Muscle of back (tissue), 11 donors: ENCODE measurements around the gene MCRIP1. TPM values are rescaled to one million over a fixed set of nuclear protein-coding genes. Genes with fewer than 3 reads are reported as not detected.
"Not testable (repeated sequence)": the region's sequence is repeated elsewhere in the genome, so short reads cannot be mapped to it uniquely, and the experiment has no call there.

Experiments
- DNase-seq, 3 donors: peaks; one replicate each; pipeline versions ENCODE4 v3.0.0 to v3.0.0-alpha.2; 2013
- polyA plus RNA-seq, 10 donors: library from polyadenylated mRNA; unstranded; fragments of 120-200 nt; gene quantifications; one replicate each; pipeline ENCODE4 v1.2.1, GENCODE V29; 2013; ENCODE audit not compliant: insufficient read length in 10 of 10

MCRIP1 gene
- polyA plus RNA-seq, 10 donors = 67.2 to 139 (median 102) TPM

DNA sequence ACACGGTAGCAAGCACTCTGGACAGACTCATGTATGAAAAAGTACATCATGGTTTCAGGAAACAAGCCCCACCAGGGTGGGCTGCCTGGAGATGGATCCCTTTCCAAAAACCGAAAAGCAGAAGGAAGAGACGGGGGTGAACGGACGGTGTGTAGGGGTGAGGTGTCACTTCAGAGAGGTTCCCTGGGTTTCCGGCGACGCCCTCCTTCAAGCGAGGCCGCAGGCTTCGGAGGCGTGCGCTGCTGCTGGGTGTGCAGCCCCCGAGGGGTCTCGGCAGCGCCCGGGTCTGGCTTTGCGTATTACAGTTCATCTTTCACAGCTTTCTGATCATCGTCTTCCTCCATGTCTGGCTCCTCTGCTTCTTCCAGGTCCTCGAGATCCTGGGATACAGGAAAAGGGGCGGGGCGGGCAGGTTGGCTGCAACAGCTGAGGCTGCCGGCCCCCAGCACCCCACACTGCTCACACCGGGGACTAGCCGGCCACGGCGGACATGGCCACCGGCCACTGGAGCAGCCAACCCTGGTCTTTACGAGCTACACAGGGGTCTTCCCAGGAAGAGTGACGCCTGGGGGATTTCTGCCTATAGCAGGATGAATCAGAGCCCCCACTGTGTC is 10.7 kb upstream of the MCRIP1 start:
- DNase-seq = no peak

DNA sequence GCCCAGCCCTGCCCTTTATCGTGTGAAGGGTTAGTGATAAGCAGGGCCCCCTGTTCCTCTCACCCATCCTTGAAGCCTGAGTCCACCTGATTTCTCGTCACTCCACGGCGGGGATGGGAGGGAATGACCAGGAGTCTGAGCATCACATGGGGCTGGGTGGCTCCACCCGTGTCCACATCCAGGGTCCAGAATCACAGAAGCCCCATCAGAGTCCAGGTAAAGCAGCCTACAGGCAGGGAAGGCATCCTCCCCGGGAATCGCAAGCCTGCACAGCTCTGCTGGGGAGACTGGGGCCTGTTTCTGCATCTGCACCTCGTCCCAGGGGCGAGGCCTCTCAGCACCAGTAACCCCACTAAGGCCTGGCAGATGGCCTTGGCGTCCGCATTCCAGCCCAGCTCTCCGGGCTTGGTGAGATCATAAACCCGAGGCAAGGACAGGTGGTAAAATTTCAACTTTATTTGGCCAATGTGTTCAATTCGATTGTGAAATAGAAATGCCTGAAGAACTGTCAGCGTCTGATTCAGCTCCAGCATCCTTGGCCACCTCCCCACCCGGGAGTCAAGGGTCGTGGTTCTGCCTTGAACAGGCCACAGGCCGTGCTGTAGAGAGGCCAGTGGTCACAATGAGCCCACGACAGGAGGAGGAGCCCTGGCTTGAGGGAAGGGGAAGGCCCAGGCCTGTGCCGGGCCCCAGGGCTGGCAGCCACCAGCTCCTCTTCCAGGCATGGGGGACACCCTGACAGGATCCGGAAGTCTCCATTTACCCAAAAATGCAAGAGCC is 9.8 kb upstream of the MCRIP1 start:
- DNase-seq = no peak

DNA sequence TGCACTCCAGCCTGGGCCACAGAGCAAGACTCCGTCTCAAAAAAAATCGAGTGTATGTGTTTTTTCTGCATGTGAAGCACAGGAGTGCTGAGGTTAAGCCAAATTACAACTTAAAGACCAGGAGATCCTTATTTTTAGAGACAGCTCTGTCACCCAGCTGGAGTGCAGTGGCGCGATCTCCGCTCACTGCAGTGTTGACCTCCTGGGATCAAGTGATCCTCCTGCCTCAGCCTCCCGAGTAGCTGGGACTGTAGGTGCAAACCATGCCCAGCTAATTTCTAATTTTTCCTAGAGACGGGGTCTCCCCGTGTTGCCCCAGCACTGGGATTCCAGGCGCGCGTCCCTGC is 9.3 kb upstream of the MCRIP1 start:
- DNase-seq = no peak

DNA sequence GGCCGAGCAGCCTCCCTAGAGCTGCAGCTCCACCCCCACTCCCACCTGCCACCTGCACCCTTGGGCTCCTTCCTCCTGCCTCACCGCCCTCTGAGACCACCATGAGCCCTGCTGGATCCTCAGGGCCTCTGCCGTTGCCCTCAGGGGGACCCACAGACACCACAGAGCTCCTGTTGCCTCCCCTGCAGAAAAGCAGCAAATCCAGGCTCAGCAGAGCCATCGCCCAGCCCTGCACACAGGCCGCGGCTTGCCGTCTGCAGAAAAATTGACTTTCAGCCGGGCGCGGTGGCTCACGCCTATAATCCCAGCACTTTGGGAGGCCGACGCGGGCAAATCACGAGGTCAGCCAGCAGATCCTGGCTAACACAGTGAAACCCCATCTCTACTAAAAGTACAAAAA is 8.8 kb upstream of the MCRIP1 start:
- no peak for DNase-seq

DNA sequence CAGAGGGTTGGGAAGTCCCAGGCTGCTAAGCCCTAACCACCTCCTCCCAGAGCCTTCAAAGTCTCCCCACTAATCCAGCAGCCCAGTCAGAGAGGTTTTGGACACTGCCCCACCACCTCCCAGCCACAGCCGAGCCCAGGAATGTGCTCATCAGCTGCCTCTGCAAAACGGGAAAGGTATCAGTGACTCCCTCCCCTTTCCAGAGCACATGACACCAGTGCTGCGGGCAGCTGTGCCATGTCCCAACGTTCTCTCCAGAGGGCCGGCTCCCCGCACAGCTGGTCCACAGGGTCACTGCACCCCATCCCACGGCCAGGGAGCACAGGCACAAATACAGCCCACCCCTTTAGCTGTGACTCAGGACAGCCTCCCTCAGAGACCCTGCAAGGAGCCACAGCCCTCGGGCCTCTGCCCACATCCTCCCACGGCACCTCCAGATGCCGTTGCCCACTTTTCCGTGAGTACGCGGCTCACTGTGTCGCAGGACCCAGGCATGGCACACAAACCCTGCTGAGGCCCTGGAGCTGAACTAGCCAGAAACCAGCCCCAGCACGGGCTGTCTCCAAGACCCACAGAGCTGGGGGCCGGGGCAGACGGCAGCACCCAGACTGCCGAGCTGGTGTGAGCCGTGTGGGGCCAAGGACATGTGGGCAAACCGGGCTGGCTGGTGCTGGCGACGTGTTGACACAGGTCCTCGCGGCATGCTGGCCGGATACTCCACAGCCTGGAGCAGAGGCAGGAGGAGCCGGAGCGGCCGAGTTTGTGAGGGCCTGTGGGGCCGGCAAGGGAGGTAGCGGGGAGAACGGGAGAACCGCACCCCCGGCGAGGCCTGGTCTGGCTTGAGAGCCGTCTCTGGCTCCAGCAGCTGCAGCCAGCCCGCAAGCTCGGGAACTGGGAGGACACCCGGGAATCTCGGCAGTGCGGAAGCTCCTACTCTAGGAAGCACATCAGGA is 8.0 kb upstream of the MCRIP1 start:
- peak in 1 of 3 donors; percentile 51 for DNase-seq

DNA sequence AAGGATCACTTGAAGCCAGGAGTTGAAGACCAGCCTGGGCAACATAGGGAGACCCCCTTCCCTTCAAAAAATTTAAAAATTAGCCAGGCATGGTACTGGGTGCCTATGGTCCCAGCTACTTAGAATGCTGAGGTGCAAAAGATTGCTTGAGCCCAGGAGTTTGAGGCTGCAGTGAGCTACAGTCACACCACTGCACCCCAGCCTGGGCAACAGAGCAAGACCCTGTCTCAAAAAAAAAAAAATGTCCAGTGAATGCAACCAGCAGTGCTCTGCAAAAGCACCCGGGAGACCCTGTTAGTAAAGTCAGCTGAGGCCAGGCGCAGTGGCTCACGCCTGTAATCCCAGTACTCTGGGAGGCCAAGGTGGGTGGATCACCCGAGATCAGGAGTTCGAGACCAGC is 7.0 kb upstream of the MCRIP1 start:
- DNase-seq = not testable (repeated sequence)

DNA sequence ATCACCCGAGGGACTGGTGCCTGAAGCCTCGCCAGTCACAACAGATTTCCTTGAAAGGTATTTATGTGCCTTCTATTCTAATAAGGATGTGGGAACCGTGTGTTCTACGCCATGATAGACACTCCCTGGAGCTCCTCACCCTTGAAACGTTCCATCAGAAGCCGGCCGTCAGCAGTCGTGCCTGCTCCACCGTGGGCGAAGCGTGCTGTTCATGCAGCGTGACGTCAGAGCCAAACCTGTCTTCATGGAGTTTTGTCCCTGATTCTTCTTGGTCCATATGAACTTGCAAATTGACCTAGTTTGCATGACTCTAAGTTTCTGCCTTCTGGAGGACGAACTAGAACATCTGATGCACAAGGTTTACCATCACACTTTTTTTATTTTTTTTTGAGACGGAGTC is 6.2 kb upstream of the MCRIP1 start:
- no peak for DNase-seq

DNA sequence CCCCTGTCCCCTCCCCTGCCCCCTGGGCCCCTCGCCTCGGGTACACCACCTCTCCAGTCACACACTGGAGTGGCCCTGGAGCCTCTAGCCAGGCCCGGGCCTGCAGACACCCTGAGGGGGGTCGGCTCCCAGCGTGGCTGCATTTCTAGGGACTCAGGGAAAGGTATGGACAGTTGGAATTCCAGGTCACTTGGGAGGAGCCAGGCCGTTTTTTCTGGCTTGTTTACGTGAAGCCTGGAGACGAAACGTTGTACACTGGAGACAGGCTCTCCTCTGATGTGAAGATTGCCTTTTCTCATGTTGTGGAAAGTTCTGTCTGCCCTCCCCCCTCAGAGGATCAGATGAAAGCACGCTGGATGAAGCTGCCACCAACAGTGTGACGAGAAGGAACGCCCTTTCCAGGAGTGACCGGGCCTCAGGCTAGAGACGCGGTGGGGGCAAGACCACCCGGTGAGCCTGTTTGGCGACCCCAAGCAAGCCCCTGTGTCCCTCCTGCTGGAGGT is 5.7 kb upstream of the MCRIP1 start:
- DNase-seq = no peak

DNA sequence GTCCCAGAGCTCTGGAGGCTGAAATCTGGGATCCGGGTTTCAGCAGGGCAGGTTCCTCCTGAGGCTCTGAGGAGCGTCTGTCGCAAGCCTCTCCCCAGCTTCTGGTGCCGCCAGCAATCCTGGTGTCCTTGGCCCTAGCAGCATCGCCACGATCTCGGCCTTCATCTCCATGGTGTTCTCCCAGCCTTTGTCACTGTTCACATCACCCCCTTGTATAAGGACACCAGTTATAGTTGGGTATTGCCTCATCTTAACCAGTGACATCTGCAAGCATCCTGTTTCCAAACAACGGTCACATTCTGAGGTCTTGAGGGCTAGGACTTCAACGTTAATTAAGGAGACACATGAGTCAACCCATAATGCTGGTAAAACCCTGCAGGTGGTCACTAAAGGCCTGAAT is 4.5 kb upstream of the MCRIP1 start:
- no peak for DNase-seq

DNA sequence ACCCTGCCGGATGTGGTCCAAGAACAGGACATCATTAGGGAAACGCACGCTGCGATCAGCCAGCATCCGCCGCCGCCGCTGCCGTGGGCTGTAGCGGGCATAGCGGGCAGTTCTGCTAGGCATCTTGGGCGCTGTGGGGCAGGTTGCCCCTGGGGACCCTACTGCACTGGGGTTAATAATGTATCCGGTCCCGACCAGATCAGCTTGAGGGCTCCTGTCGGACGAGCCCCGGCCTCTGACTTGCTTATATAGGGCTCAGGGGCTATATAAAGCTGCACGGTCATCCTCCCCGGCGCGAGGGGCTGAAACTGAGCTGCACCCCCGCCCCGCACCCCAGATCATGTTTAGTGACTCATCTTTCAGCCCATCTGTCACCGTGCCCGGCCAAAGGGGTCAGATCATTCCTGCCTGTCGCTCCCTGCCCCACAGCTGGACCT is 1.8 kb upstream of the MCRIP1 start, which contains the start of gene PPP1R27:
TSS of gene PPP1R27 (minus strand) at position 220 of the 437 bp plus-strand sequence. CDS start at position 123, 97 bp downstream.
- no peak for DNase-seq

DNA sequence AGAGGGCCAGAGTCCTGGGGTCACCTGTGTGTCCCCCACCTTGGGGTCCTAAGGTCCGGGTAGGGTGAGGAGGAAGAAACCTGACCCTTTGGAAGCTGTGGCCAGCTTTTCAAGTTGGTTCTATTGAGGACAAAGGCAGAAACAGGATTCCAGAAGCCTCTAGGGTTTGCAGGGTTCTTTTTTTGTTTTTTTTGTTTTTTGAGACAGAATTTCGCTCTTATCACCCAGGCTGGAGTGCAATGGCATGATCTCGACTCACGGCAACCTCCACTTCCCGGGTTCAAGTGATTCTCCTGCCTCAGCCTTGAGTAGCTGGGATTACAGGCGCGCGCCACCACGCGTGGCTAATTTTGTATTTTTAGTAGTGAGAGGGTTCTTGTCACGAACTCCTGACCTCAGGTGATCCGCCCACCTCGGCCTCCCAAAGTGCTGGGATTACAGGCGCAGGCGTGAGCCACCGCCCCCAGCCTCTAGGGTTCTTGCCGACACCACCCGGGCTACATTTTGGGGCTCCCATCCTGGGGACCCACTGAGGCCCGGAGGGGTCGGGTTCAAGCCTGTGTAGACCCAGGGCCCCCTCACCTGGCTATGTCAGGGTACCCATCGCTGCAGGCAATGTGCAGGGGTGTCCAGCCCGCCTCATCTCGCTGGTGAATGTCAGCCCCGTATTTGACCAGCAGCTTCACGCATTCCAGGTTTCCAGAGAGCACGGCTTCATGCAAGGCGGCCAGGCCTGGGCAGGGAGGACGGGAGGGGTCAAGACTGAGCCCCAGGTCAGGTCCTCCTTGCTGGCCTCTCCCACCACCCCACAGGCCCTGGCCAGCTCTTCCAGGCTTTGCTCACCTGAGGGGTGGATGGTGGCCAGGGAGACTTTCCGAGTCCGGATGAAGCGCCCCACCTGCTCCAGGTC is 1.1 kb upstream of the MCRIP1 start:
- DNase-seq = no peak

DNA sequence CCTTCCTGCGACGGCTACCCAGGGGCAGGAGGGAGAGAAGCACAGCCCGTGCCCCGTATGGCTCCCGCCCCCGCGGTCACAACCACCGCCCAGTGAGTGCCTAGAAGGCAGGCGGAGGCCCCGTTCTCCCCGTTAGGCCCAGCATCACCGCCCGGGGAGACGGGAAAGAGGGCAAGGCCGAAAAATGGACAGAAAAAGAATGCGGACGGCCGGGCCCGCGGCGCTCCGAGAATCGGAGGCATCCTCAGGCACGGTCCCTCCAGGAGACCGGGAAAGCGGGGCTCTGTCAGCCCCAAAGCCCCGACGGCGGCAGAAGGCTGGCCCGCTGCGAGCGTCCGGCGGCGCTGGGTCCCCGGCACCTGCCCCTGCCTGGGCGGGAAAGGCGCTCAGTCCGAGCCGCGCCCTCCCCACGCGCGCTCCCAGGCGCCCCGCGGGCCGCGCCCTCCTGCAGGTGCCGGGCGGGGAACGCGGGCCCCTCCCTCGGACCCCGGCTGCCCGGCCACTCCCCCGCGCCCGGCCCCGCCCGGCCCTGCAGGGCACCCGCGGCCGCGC is 407 bp downstream of the MCRIP1 start:
- peak in 2 of 3 donors; percentile 24 to 64 for DNase-seq

DNA sequence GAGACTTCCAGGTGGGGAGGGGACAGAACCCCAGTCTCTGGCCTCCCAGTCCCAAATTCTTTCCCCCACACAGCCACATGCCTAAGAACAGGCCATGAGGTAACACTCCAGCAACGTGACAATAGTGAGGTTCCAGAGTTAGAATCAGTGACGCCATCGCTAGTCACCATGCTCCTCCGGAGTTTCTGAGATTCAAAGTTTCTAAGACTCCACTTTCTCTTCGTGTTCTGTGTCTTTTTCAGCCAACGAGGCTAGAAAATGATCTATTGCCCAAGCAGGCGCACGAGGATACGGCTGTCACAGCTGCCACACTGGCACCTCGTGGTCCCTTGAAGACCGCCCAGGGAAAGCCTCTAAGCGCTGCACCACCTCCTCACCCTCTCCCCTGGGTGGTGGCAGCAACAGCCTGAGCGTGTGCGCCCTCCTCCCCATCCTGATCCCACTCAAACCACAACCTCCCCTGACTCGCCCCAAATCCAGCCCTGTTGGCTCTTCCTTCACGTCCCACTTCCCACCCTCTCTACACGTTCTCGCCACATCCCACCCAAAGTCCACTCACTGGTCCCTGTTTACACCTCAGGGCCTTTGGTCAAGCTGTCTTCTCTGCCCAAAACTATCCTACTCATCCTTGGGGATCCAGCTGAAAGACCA is 1.0 kb downstream of the MCRIP1 start:
- peak in 1 of 3 donors; percentile 49 for DNase-seq

DNA sequence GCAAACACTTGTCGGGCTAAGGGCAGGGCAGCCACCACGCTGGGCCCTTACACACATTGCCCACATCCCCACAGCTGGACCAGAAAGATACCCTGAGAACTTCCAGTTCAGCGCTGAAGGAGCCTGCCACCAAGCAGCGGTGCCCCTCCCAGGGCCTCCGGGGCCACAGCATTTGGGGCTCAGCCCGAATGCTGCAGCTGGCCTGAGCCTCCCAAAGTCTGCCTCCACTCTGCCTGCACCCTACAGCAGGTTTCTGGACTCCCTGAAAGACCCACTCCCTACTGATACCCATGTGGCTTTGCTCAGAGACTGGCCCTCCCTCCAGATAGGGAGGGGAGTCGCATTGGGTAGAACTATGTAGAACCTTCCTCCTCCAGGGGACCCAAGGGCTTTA is 1.5 kb downstream of the MCRIP1 start:
- DNase-seq = no peak

DNA sequence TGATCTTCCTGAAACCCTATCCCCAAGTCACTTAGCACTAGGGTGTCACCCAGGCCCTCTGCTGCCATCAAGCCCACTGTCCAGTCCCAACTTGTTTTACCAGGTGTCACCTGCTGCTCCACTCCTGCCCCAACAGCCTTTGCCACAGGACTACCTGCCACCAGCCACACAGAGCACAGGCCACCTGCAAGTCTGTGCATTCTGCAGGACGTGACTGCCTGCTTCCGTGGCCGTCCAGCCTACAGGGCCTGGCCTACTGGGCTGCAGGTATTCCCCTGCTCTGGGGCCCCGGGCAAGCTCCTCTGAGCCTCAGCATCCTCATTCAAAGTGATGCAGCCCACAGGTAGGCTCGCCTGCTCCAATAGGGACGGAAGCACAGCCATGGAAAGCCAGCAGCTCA is 3.2 kb downstream of the MCRIP1 start:
- no peak for DNase-seq

DNA sequence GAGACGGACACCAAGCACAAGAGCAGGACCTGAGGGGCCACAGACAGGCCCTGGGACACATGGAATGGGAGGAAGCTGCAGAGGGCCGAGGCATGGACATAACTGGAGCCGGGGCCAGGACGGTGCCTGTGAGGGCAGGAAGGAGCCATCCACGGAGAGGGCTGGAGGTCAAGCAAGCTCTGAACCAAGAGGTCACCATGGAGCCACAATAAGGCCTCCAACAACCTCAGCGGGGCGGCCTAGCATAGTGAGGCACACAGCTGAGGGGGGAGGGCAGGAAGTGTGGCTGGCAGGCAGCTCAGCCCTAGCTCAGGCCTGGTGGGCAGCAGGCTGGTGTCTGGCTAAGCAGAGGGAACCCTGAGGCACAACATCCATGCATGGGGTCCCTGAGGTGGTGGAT is 4.4 kb downstream of the MCRIP1 start:
- no peak for DNase-seq

DNA sequence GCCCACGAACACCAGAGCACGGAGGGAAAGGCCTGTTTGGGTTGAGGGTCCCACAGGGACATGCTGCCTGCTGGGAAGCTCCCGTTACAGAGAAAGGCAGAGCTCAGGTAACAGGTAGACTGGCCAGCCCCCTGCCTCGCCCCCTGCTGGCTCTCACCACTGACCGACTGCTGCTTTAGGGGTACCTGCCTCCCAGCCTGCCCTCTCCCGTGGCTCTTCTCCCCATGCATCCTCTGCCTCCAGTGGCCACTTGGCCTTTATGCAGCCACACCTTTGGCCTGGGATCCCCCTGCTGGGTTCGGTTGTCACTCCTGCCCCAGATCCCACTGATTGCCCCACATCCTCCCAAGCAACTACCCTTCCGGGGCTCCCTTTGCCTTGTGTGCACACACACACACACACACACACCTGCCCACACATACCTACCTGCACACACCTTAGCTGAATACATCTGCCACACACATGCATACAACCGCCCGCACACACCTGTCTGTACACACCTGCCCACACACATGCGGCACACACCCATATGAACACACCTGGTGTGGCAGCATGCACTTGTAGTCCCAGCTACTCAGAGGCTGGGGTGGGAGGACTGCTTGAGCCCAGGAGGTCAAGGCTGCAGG is 7.1 kb downstream of the MCRIP1 start:
- DNase-seq = no peak

DNA sequence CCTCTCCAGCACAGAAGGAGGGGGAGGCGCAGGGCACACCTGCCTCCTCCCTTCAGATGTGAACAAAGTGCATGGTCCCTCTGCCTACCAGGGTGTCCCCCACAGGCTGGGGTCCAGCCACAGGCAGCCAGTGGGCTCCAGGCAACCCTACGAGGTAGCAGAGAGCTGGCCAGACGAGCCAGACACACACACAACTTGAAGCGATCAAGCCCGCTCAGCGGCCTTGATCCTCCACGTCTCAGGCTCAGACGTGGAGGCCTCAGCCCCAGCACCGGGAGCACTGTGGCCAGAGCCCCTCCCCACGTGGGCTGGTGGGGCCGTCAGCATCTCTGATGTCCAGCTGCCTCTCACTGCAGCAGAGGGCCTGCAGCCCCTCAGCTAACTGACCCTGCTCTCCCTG is 8.5 kb downstream of the MCRIP1 start:
- no peak for DNase-seq

DNA sequence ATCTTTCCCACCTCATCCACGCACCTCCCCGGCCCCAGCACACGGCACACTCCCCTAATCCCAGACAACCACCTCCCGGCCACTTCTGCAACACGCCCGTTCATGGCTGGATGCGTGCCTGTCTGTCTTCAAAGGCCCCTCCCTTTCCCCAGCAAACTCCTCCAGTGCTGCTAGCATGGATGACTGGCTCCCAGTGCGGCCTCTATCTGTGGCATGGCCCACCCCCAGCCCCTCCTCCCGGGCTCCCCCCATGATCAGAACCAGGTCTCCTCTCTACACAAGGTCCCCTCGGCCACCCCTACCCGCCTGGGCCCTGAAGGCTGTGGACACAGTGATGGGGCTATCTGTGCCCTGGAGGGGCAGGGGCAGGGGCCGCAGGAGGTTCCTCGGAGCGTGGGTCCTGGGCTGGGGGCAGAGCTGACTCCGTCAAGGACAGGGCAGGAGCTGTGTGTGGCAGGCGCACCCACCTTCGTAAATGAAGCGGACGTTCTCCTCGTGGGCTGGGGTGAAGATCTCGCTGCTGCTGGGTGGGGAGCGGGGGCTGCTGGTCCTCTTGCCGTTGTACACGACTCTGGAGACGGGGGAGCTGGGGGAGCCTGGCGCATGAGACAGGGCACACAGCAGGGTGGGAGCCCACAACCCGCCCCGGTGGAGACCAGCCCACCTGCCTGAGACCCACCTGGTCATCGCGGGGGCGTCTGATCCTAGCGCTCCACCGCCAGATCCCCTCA is 9.1 kb downstream of the MCRIP1 start:
- no peak for DNase-seq
